ENCODE measurements around the gene UBXN11.

DNA sequence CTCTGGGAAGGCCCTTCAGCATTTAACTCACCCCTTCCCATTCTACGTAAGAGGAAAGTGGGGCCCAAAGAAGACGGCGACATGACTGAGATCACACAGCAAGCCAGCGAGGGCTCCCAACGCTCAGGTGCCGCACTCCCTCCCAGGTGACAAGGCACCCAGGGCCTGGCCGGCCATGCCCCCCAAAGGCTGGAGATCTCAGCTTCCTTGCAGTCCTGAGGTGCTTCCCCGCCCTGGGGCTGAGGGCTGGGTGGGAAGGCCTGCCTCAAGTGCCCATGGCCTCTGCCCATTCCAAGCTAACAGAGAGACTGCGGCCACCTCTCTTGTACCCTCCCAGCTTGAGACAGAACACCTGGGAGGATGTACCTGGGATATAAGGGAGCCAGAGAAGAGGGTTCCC lies 48.5 kb upstream of the UBXN11 start:
- TF ChIP-seq, protein P1, sequence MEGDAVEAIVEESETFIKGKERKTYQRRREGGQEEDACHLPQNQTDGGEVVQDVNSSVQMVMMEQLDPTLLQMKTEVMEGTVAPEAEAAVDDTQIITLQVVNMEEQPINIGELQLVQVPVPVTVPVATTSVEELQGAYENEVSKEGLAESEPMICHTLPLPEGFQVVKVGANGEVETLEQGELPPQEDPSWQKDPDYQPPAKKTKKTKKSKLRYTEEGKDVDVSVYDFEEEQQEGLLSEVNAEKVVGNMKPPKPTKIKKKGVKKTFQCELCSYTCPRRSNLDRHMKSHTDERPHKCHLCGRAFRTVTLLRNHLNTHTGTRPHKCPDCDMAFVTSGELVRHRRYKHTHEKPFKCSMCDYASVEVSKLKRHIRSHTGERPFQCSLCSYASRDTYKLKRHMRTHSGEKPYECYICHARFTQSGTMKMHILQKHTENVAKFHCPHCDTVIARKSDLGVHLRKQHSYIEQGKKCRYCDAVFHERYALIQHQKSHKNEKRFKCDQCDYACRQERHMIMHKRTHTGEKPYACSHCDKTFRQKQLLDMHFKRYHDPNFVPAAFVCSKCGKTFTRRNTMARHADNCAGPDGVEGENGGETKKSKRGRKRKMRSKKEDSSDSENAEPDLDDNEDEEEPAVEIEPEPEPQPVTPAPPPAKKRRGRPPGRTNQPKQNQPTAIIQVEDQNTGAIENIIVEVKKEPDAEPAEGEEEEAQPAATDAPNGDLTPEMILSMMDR (IDR thresholded peaks at IDR 0.05): no peak
- no peak for TF ChIP-seq POLR2AphosphoS5 (IDR thresholded peaks at IDR 0.05; ENCODE audit: insufficient read depth in 1 of 2, low read depth in 1 of 2)
